Kidney (tissue), 14 donors: ENCODE measurements around the gene CD58. TPM values are rescaled to one million over a fixed set of nuclear protein-coding genes. Genes with fewer than 3 reads are reported as not detected.
A peak's percentile ranks its signal among the peaks of the same experiment; 100 is the strongest.

Source experiments
- DNase-seq, 5 donors: peaks; one replicate each; pipeline ENCODE4 v3.0.0-alpha.2; 2013 to 2020
- FAIRE-seq: peaks from 2 replicates; lab custom pipeline; 2012; peaks lifted over from hg19 to GRCh38; lab: Jason Lieb, UNC
- H3K27ac ChIP-seq, 2 donors: one replicate each; pipeline ENCODE4 v1.7.0; 2013; ENCODE audit warnings: low read depth in 2 of 2, low read length in 2 of 2, inconsistent platforms in 1 of 2
- H3K27me3 ChIP-seq: one replicate; pipeline ENCODE4 v1.7.1; 2013; ENCODE audit warnings: low read length, inconsistent platforms; ENCODE audit not compliant: control insufficient read depth, insufficient read depth
- H3K36me3 ChIP-seq, 3 donors: one replicate each; pipeline versions ENCODE4 v1.7.0 to v1.7.1; 2013; ENCODE audit warnings: low read length in 3 of 3, control low read depth in 1 of 3, inconsistent platforms in 1 of 3; ENCODE audit not compliant: insufficient read depth in 3 of 3, control insufficient read depth in 2 of 3
- H3K4me1 ChIP-seq, 3 donors: one replicate each; pipeline versions ENCODE4 v1.7.0 to v1.7.1; 2013; ENCODE audit warnings: low read length in 3 of 3, inconsistent platforms in 1 of 3, low read depth in 1 of 3; ENCODE audit not compliant: control insufficient read depth in 2 of 3, insufficient read depth in 2 of 3
- H3K4me3 ChIP-seq, 3 donors: one replicate each; pipeline versions ENCODE4 v1.7.0 to v1.8.1; 2013; ENCODE audit warnings: low read length in 3 of 3, control low read depth in 1 of 3, inconsistent platforms in 1 of 3
- H3K9ac ChIP-seq, 3 donors: one replicate each; pipeline versions ENCODE4 v1.7.0 to v1.7.1; 2013; ENCODE audit warnings: low read length in 3 of 3, control low read depth in 1 of 3, inconsistent platforms in 1 of 3
- H3K9me3 ChIP-seq, 3 donors: one replicate each; pipeline versions ENCODE4 v1.7.0 to v1.7.1; 2013; ENCODE audit warnings: low read length in 3 of 3, control low read depth in 1 of 3, inconsistent platforms in 1 of 3; ENCODE audit not compliant: control insufficient read depth in 2 of 3, insufficient read depth in 1 of 3
- CTCF ChIP-seq: IDR thresholded peaks from 3 replicates; pipeline ENCODE4 v1.5.1; 2012; ENCODE audit warnings: mild to moderate bottlenecking, moderate library complexity, borderline replicate concordance; ENCODE audit not compliant: insufficient read depth; ENCODE audit errors: extremely low read depth
- intact Hi-C: fragments of 100-400 bp; cut with DNase I; formaldehyde crosslinking; loops from one replicate; pipeline ENCODE4 v1.11.1; 2022
- polyA plus RNA-seq: library from polyadenylated mRNA; stranded (reverse); fragments of 350-450 nt; fragmentation: Illumina TruSeq; extraction: RNeasy Lipid Tissue Mini Kit (QIAGEN cat#74804); gene quantifications from one replicate; pipeline ENCODE4 v1.2.3, GENCODE V29; 2014; ENCODE audit warnings: low read depth, low replicate concordance; ENCODE audit not compliant: insufficient read depth
- total RNA-seq: library from RNA; stranded (reverse); fragmentation: NEBNext Ultra II Directional; extraction: Animal tissue kit (Norgen Biotek cat#: 25700); gene quantifications from one replicate; pipeline ENCODE4 v1.2.1, GENCODE V29; 2021
- donor health status: control.
- donor health status: control.
- donor health status: control.
- donor health status: control.
- donor health status: control.
- donor health status: DM: yes; HTN: yes; CAD: no.
- donor health status: Normal renal cell carcinoma (clear cell type).

Gene CD58
- total and polyA plus RNA-seq, 2 donors from 2014 or later, result 27.4 to 36.6 TPM

- Histone ChIP-seq H3K9ac (no peak overlapping the region), H3K4me1 (no peaks in the 10 kb centered on the region), H3K27me3 (no peaks in the 10 kb centered on the region), H3K9me3 (no peaks in the 10 kb centered on the region), H3K36me3 (peaks cover 0 to 11% (median 9%) of the 10 kb centered on the region in 3 donors), H3K27ac (no peak overlapping the region), H3K4me3 (no peak overlapping the region)
- DNase-seq, result no peak
- no peak for TF ChIP-seq CTCF
- intact Hi-C loops, result no loop called here
- FAIRE-seq, result no peak
Measured at GRCh38 chr1:116581323-116581885, 10.6 kb upstream of the CD58 start.

GRCh38 chr1:116580446-116581322 is 9.9 kb upstream of the CD58 start:
- Histone ChIP-seq H3K9me3 (no peaks in the 10 kb centered on the region), H3K27me3 (no peaks in the 10 kb centered on the region), H3K27ac (no peak overlapping the region), H3K4me3 (no peak overlapping the region), H3K36me3 (peaks cover 0 to 11% (median 11%) of the 10 kb centered on the region in 3 donors), H3K9ac (no peak overlapping the region), H3K4me1 (no peaks in the 10 kb centered on the region)
- FAIRE-seq (no peak), DNase-seq (no peak)
- intact Hi-C loops, result no loop called here
- no peak for TF ChIP-seq CTCF

- peak overlapping the region in 1 of 3 donors; percentile 47 for H3K4me3 ChIP-seq
- no peak overlapping the region for H3K27ac ChIP-seq
- DNase-seq (peak in 4 of 5 donors; percentile 24 to 55 (median 33)), FAIRE-seq (no peak)
- peaks cover 0 to 11% (median 11%) of the 10 kb centered on the region in 3 donors for H3K36me3 ChIP-seq
- H3K9me3 ChIP-seq, result no peaks in the 10 kb centered on the region
- no peaks in the 10 kb centered on the region for H3K27me3 ChIP-seq
- no peak overlapping the region for H3K9ac ChIP-seq
- intact Hi-C loops, result no loop called here
- no peak for TF ChIP-seq CTCF
- no peaks in the 10 kb centered on the region for H3K4me1 ChIP-seq
Measured at GRCh38 chr1:116579259-116579875, 8.5 kb upstream of the CD58 start.
